CD14-positive monocyte (primary cell): ENCODE measurements around the gene MDGA2. TPM values are rescaled to one million over a fixed set of nuclear protein-coding genes. Genes with fewer than 3 reads are reported as not detected.

ENCODE experiments used
- DNase-seq, 3 donors: peaks; one replicate each; pipeline ENCODE4 v3.0.0-alpha.2; 2011 to 2022
- H2AFZ ChIP-seq: 2 replicates; pipeline ENCODE4 v1.6.0; 2012; ENCODE audit warnings: mild to moderate bottlenecking, low read depth, low read length, inconsistent platforms; ENCODE audit not compliant: insufficient read depth, poor library complexity, severe bottlenecking
- H3K27ac ChIP-seq, 2 donors: 1 replicate in 1 of 2; 2 replicates in 1 of 2; pipeline ENCODE4 v1.5.1; 2012 to 2013; ENCODE audit warnings: low read length in 2 of 2, control low read depth in 1 of 2, inconsistent platforms in 1 of 2, low read depth in 1 of 2, mild to moderate bottlenecking in 1 of 2
- H3K27me3 ChIP-seq, 2 donors: one replicate each; pipeline versions ENCODE4 v1.6.0 to v1.6.1; 2011 to 2013; ENCODE audit warnings: low read length in 2 of 2; ENCODE audit not compliant: control insufficient read depth in 2 of 2, insufficient read depth in 2 of 2
- H3K36me3 ChIP-seq, 2 donors: replicated peaks in 1 of 2; 1 replicate in 1 of 2; 2 replicates in 1 of 2; pipeline versions ENCODE4 v1.5.1 to v1.6.1; 2012 to 2013; ENCODE audit warnings: low read length in 2 of 2, control low read depth in 1 of 2, inconsistent platforms in 1 of 2, mild to moderate bottlenecking in 1 of 2; ENCODE audit not compliant: insufficient read depth in 2 of 2, control insufficient read depth in 1 of 2
- H3K4me1 ChIP-seq, 2 donors: 1 replicate in 1 of 2; 2 replicates in 1 of 2; pipeline versions ENCODE4 v1.5.1 to v1.6.1; 2012 to 2013; ENCODE audit warnings: low read length in 2 of 2, control low read depth in 1 of 2, inconsistent platforms in 1 of 2, mild to moderate bottlenecking in 1 of 2, moderate library complexity in 1 of 2; ENCODE audit not compliant: insufficient read depth in 2 of 2, control insufficient read depth in 1 of 2
- H3K4me2 ChIP-seq: replicated peaks from 2 replicates; pipeline ENCODE3; 2012; ENCODE audit warnings: low read length, moderate library complexity, mild to moderate bottlenecking; ENCODE audit not compliant: poor library complexity, severe bottlenecking; ENCODE audit errors: extremely low read depth
- H3K4me3 ChIP-seq, 3 experiments: fragments of 200-600 bp in 1 of 3; sonication (generic) in 1 of 3; replicated peaks in 1 of 3; 1 replicate in 2 of 3; 2 replicates in 1 of 3; pipeline ENCODE4 v1.5.1; 2011 to 2013; ENCODE audit warnings: low read length in 3 of 3, mild to moderate bottlenecking in 3 of 3, control low read depth in 2 of 3, low read depth in 2 of 3, inconsistent platforms in 1 of 3, moderate library complexity in 1 of 3
- H3K79me2 ChIP-seq: 2 replicates; pipeline ENCODE4 v1.6.0; 2012; ENCODE audit warnings: mild to moderate bottlenecking, control low read depth, inconsistent platforms, low read length, moderate library complexity; ENCODE audit not compliant: insufficient read depth
- H3K9ac ChIP-seq: 2 replicates; pipeline ENCODE4 v1.6.0; 2017; ENCODE audit warnings: low read length, mild to moderate bottlenecking; ENCODE audit not compliant: insufficient read depth, poor library complexity, severe bottlenecking
- H3K9me3 ChIP-seq, 2 donors: replicated peaks in 1 of 2; 1 replicate in 1 of 2; 2 replicates in 1 of 2; pipeline versions ENCODE4 v1.5.1 to v1.6.1; 2012 to 2013; ENCODE audit warnings: low read length in 2 of 2, control low read depth in 1 of 2; ENCODE audit not compliant: control insufficient read depth in 1 of 2, insufficient read depth in 1 of 2
- H4K20me1 ChIP-seq: 2 replicates; pipeline ENCODE4 v1.6.0; 2012; ENCODE audit warnings: mild to moderate bottlenecking, low read length, control low read depth, moderate library complexity; ENCODE audit not compliant: insufficient read depth
- H3K27ac Mint-ChIP-seq, 7 donors: one replicate each; pipeline ENCODE4 v1.8.0; 2020; ENCODE audit warnings: mild to moderate bottlenecking in 7 of 7, mixed read lengths in 7 of 7, moderate library complexity in 6 of 7, inconsistent platforms in 2 of 7
- H3K27me3 Mint-ChIP-seq, 3 donors: one replicate each; pipeline ENCODE4 v1.8.0; 2021 to 2022; ENCODE audit warnings: low read depth in 3 of 3, mild to moderate bottlenecking in 3 of 3, mixed read lengths in 3 of 3, moderate library complexity in 3 of 3, inconsistent platforms in 1 of 3
- H3K36me3 Mint-ChIP-seq, 2 donors: one replicate each; pipeline ENCODE4 v1.8.0; 2020; ENCODE audit warnings: mixed read lengths in 2 of 2, inconsistent platforms in 1 of 2, mild to moderate bottlenecking in 1 of 2
- H3K4me1 Mint-ChIP-seq: one replicate; pipeline ENCODE4 v1.8.0; 2020; ENCODE audit warnings: mild to moderate bottlenecking, mixed read lengths
- H3K4me3 Mint-ChIP-seq, 2 donors: one replicate each; pipeline ENCODE4 v1.8.0; 2020; ENCODE audit warnings: mild to moderate bottlenecking in 2 of 2, mixed read lengths in 2 of 2, moderate library complexity in 1 of 2
- H3K9me3 Mint-ChIP-seq, 7 donors: one replicate each; pipeline ENCODE4 v1.8.0; 2020 to 2022; ENCODE audit warnings: mixed read lengths in 7 of 7, mild to moderate bottlenecking in 6 of 7, moderate library complexity in 6 of 7, inconsistent platforms in 2 of 7
- CTCF ChIP-seq: fragments of 200-600 bp; IDR thresholded peaks from one replicate; pipeline ENCODE4 v1.8.0; 2022; ENCODE audit warnings: antibody characterized with exemption, mild to moderate bottlenecking
- WGBS: methylation state at CpG from one replicate; pipeline ENCODE4 v1.1.5; 2013; ENCODE audit warnings: missing lambda C conversion rate; ENCODE audit not compliant: insufficient coverage; 5-methylcytosine and 5-hydroxymethylcytosine counted together
- intact Hi-C, 2 donors: fragments of 100-400 bp; cut with micrococcal nuclease; formaldehyde crosslinking; loops; one replicate each; pipeline versions ENCODE4 v1.15.0 to v1.15.1; 2023
- polyA plus RNA-seq, 3 donors: library from polyadenylated mRNA; depleted of rRNA in 1 of 3; unstranded in 2 of 3; stranded (reverse) in 1 of 3; fragments of 300-500 nt in 2 of 3; fragments of >200 nt in 1 of 3; fragmentation: Illumina TruSeq in 2 of 3; gene quantifications; 1 replicate in 2 of 3; 2 replicates in 1 of 3; pipeline ENCODE4 v1.2.3, GENCODE V29; 2012 to 2021

MDGA2 gene
- polyA plus RNA-seq, 3 donors: not detected

GRCh38 chr14:47585447-47585846 lies 90.0 kb downstream of the MDGA2 start:
- Mint-ChIP-seq H3K9me3 (peaks cover 0 to 4% (median 0%) of the 10 kb centered on the region in 7 donors), H3K27ac (no peak overlapping the region), H3K27me3 (peaks cover 1 to 2% (median 2%) of the 10 kb centered on the region in 3 donors), H3K4me3 (no peak overlapping the region), H3K4me1 (no peaks in the 10 kb centered on the region), H3K36me3 (no peaks in the 10 kb centered on the region)
- Histone ChIP-seq H3K9ac (no peak overlapping the region), H3K4me2 (no peak overlapping the region), H3K4me1 (no peaks in the 10 kb centered on the region), H3K4me3 (no peak overlapping the region), H3K9me3 (no peaks in the 10 kb centered on the region), H3K27ac (no peak overlapping the region), H3K27me3 (no peaks in the 10 kb centered on the region), H3K79me2 (no peaks in the 10 kb centered on the region), H4K20me1 (no peaks in the 10 kb centered on the region), H2AFZ (no peak overlapping the region), H3K36me3 (no peaks in the 10 kb centered on the region)
- DNase-seq: no peak
- 87% methylated on average over 4 of the region's 7 CpGs for WGBS
- intact Hi-C loops: no loop called here
- no peak for TF ChIP-seq CTCF

GRCh38 chr14:47567273-47567672 lies 108.1 kb downstream of the MDGA2 start:
- peaks cover 6 to 18% (median 10%) of the 10 kb centered on the region in 7 donors for H3K9me3 Mint-ChIP-seq
- no peaks in the 10 kb centered on the region for H3K4me1 Mint-ChIP-seq
- H3K36me3 Mint-ChIP-seq: no peaks in the 10 kb centered on the region
- Histone ChIP-seq H3K27ac (no peak overlapping the region), H3K36me3 (no peaks in the 10 kb centered on the region), H2AFZ (no peak overlapping the region), H3K27me3 (no peaks in the 10 kb centered on the region), H3K4me2 (no peak overlapping the region), H4K20me1 (no peaks in the 10 kb centered on the region), H3K4me1 (no peaks in the 10 kb centered on the region), H3K4me3 (no peak overlapping the region), H3K9ac (no peak overlapping the region), H3K9me3 (peaks cover 0 to 7% of the 10 kb centered on the region in 2 donors), H3K79me2 (no peaks in the 10 kb centered on the region)
- no peak for DNase-seq
- TF ChIP-seq CTCF: no peak
- intact Hi-C loops: no loop called here
- no peak overlapping the region for H3K4me3 Mint-ChIP-seq
- H3K27ac Mint-ChIP-seq: no peak overlapping the region
- H3K27me3 Mint-ChIP-seq: no peaks in the 10 kb centered on the region
